Skeletal muscle tissue (tissue), 4 donors: ENCODE measurements around the gene HYPK. TPM values are rescaled to one million over a fixed set of nuclear protein-coding genes. Genes with fewer than 3 reads are reported as not detected.

ENCODE experiments used
- H3K27ac ChIP-seq: one replicate; pipeline ENCODE4 v1.7.0; 2013; ENCODE audit warnings: mild to moderate bottlenecking, low read depth, low read length, inconsistent platforms
- H3K27me3 ChIP-seq, 3 donors: one replicate each; pipeline ENCODE4 v1.7.0; 2013; ENCODE audit warnings: low read length in 3 of 3; ENCODE audit not compliant: control insufficient read depth in 3 of 3, insufficient read depth in 3 of 3
- H3K36me3 ChIP-seq, 3 donors: one replicate each; pipeline ENCODE4 v1.7.0; 2013; ENCODE audit warnings: low read length in 3 of 3; ENCODE audit not compliant: control insufficient read depth in 3 of 3, insufficient read depth in 3 of 3
- H3K4me1 ChIP-seq, 3 donors: one replicate each; pipeline ENCODE4 v1.7.0; 2013; ENCODE audit warnings: low read length in 3 of 3, mild to moderate bottlenecking in 3 of 3; ENCODE audit not compliant: control insufficient read depth in 3 of 3, insufficient read depth in 3 of 3
- H3K4me3 ChIP-seq, 3 donors: one replicate each; pipeline ENCODE4 v1.7.0; 2013; ENCODE audit warnings: low read length in 3 of 3
- H3K9ac ChIP-seq, 3 donors: one replicate each; pipeline ENCODE4 v1.7.0; 2013; ENCODE audit warnings: low read length in 3 of 3, mild to moderate bottlenecking in 3 of 3, moderate library complexity in 2 of 3, low read depth in 1 of 3
- H3K9me3 ChIP-seq, 3 donors: one replicate each; pipeline ENCODE4 v1.7.0; 2013; ENCODE audit warnings: low read length in 3 of 3; ENCODE audit not compliant: control insufficient read depth in 3 of 3
- total RNA-seq: library from RNA; depleted of rRNA; stranded (reverse); fragments of >200 nt; gene quantifications from one replicate; pipeline ENCODE4 v1.2.3, GENCODE V29; 2014
- donor health status: Osteomylitis.

HYPK gene
- 14.1 TPM for total RNA-seq

- peak within 1 kb of the TSS; percentile 90 for H3K27ac ChIP-seq
- peaks cover 36 to 47% (median 42%) of the 10 kb centered on the region in 3 donors for H3K4me1 ChIP-seq
- H3K27me3 ChIP-seq, result no peaks in the 10 kb centered on the region
- H3K9me3 ChIP-seq, result no peaks in the 10 kb centered on the region
- H3K36me3 ChIP-seq, result peaks cover 43 to 55% (median 53%) of the 10 kb centered on the region in 3 donors
- H3K4me3 ChIP-seq, result peak within 1 kb of the TSS; percentile 93 to 99 (median 98)
- peak within 1 kb of the TSS; percentile 75 to 97 (median 92) for H3K9ac ChIP-seq
Observed at GRCh38 chr15:43800286-43801141, at the start of gene HYPK. HYPK (plus strand) TSS chr15:43800599; CDS start chr15:43800623, 24 bp downstream.

- Histone ChIP-seq H3K9ac (no peak overlapping the region), H3K9me3 (no peaks in the 10 kb centered on the region), H3K4me1 (peaks cover 2 to 3% (median 3%) of the 10 kb centered on the region in 3 donors), H3K27me3 (no peaks in the 10 kb centered on the region), H3K27ac (no peak overlapping the region), H3K4me3 (no peak overlapping the region), H3K36me3 (peaks cover 6 to 20% (median 9%) of the 10 kb centered on the region in 3 donors)
Observed at GRCh38 chr15:43751885-43752284, 48.5 kb upstream of the HYPK start.

- Histone ChIP-seq H3K36me3 (peaks cover 29 to 60% (median 59%) of the 10 kb centered on the region in 3 donors), H3K9ac (no peak overlapping the region), H3K9me3 (no peaks in the 10 kb centered on the region), H3K4me3 (no peak overlapping the region), H3K4me1 (peaks cover 0 to 3% (median 0%) of the 10 kb centered on the region in 3 donors), H3K27me3 (no peaks in the 10 kb centered on the region), H3K27ac (no peak overlapping the region)
Observed at GRCh38 chr15:43762824-43763223, 37.6 kb upstream of the HYPK start.

- no peak overlapping the region for H3K4me3 ChIP-seq
- H3K9ac ChIP-seq, result no peak overlapping the region
- H3K27me3 ChIP-seq, result no peaks in the 10 kb centered on the region
- peak overlapping the region; percentile 3 for H3K27ac ChIP-seq
- H3K9me3 ChIP-seq, result no peaks in the 10 kb centered on the region
- peaks cover 32 to 65% (median 59%) of the 10 kb centered on the region in 3 donors for H3K36me3 ChIP-seq
- peaks cover 0 to 3% (median 0%) of the 10 kb centered on the region in 3 donors for H3K4me1 ChIP-seq
Observed at GRCh38 chr15:43763819-43764446, 36.5 kb upstream of the HYPK start.

- Histone ChIP-seq H3K9ac (no peak overlapping the region), H3K27me3 (no peaks in the 10 kb centered on the region), H3K36me3 (peaks cover 47 to 77% (median 68%) of the 10 kb centered on the region in 3 donors), H3K27ac (no peak overlapping the region), H3K4me3 (no peak overlapping the region), H3K9me3 (no peaks in the 10 kb centered on the region), H3K4me1 (no peaks in the 10 kb centered on the region)
Observed at GRCh38 chr15:43769584-43770228, 30.7 kb upstream of the HYPK start.

- Histone ChIP-seq H3K4me1 (peaks cover 0 to 10% (median 4%) of the 10 kb centered on the region in 3 donors), H3K9ac (no peak overlapping the region), H3K27ac (no peak overlapping the region), H3K9me3 (no peaks in the 10 kb centered on the region), H3K36me3 (peaks cover 33 to 58% (median 47%) of the 10 kb centered on the region in 3 donors), H3K4me3 (no peak overlapping the region), H3K27me3 (no peaks in the 10 kb centered on the region)
Observed at GRCh38 chr15:43771816-43772215, 28.6 kb upstream of the HYPK start.

GRCh38 chr15:43772624-43773023 lies 27.8 kb upstream of the HYPK start:
- H3K4me3 ChIP-seq, result no peak overlapping the region
- H3K9me3 ChIP-seq, result no peaks in the 10 kb centered on the region
- H3K27ac ChIP-seq, result no peak overlapping the region
- no peak overlapping the region for H3K9ac ChIP-seq
- no peaks in the 10 kb centered on the region for H3K27me3 ChIP-seq
- peaks cover 4 to 17% (median 9%) of the 10 kb centered on the region in 3 donors for H3K4me1 ChIP-seq
- H3K36me3 ChIP-seq, result peaks cover 29 to 51% (median 44%) of the 10 kb centered on the region in 3 donors

GRCh38 chr15:43774062-43774461 lies 26.3 kb upstream of the HYPK start:
- H3K36me3 ChIP-seq, result peaks cover 23 to 41% (median 32%) of the 10 kb centered on the region in 3 donors
- H3K27me3 ChIP-seq, result no peaks in the 10 kb centered on the region
- no peak overlapping the region for H3K4me3 ChIP-seq
- H3K4me1 ChIP-seq, result peaks cover 4 to 19% (median 10%) of the 10 kb centered on the region in 3 donors
- H3K9me3 ChIP-seq, result no peaks in the 10 kb centered on the region
- no peak overlapping the region for H3K27ac ChIP-seq
- H3K9ac ChIP-seq, result no peak overlapping the region

GRCh38 chr15:43775411-43775965 lies 24.9 kb upstream of the HYPK start:
- Histone ChIP-seq H3K4me3 (no peak overlapping the region), H3K9ac (no peak overlapping the region), H3K27ac (peak overlapping the region; percentile 78), H3K9me3 (no peaks in the 10 kb centered on the region), H3K27me3 (no peaks in the 10 kb centered on the region), H3K36me3 (peaks cover 18 to 30% (median 20%) of the 10 kb centered on the region in 3 donors), H3K4me1 (peaks cover 4 to 19% (median 10%) of the 10 kb centered on the region in 3 donors)
